Medulla oblongata (tissue), 1 donor: ENCODE data around the gene DCLK1.
A peak's percentile ranks its signal among the peaks of the same experiment; 100 is the strongest.

Source experiments
- DNase-seq: peaks from one replicate; pipeline ENCODE4 v3.0.0-alpha.2; 2015; ENCODE audit errors: extremely low spot score

Gene DCLK1

GRCh38 chr13:35947315-35947714, 183.9 kb downstream of the DCLK1 start:
- no peak for DNase-seq

GRCh38 chr13:35945368-35945767, 185.8 kb downstream of the DCLK1 start:
- no peak for DNase-seq

- DNase-seq = no peak
Measured at GRCh38 chr13:35941374-35941773, 189.8 kb downstream of the DCLK1 start.

- no peak for DNase-seq
Measured at GRCh38 chr13:35940734-35941133, 190.4 kb downstream of the DCLK1 start.

GRCh38 chr13:35936246-35936978, 194.8 kb downstream of the DCLK1 start:
- DNase-seq = peak; percentile 57

GRCh38 chr13:35930665-35931631, 200.2 kb downstream of the DCLK1 start:
- no peak for DNase-seq

- no peak for DNase-seq
Measured at GRCh38 chr13:35927567-35928021, 203.6 kb downstream of the DCLK1 start.

GRCh38 chr13:35926859-35927530, 204.2 kb downstream of the DCLK1 start:
- no peak for DNase-seq

GRCh38 chr13:35925669-35926068, 205.5 kb downstream of the DCLK1 start:
- DNase-seq = no peak

- DNase-seq = no peak
Measured at GRCh38 chr13:35923347-35923746, 207.8 kb downstream of the DCLK1 start.

- DNase-seq = no peak
Measured at GRCh38 chr13:35920816-35921215, 210.4 kb downstream of the DCLK1 start.

GRCh38 chr13:35917942-35918645, 213.1 kb downstream of the DCLK1 start:
- DNase-seq = no peak

GRCh38 chr13:35917252-35917941, 213.8 kb downstream of the DCLK1 start:
- DNase-seq = peak; percentile 28

GRCh38 chr13:35916146-35916545, 215.0 kb downstream of the DCLK1 start:
- no peak for DNase-seq

GRCh38 chr13:35914662-35915061, 216.5 kb downstream of the DCLK1 start:
- no peak for DNase-seq

- DNase-seq = no peak
Measured at GRCh38 chr13:35912841-35913240, 218.3 kb downstream of the DCLK1 start.

- no peak for DNase-seq
Measured at GRCh38 chr13:35909837-35910540, 221.2 kb downstream of the DCLK1 start.

- no peak for DNase-seq
Measured at GRCh38 chr13:35909091-35909490, 222.1 kb downstream of the DCLK1 start.

GRCh38 chr13:35908226-35908625, 223.0 kb downstream of the DCLK1 start:
- DNase-seq = no peak

- DNase-seq = no peak
Measured at GRCh38 chr13:35906636-35907035, 224.5 kb downstream of the DCLK1 start.
